ENCODE results near the gene ABAT. TPM values are rescaled to one million over a fixed set of nuclear protein-coding genes. Genes with fewer than 3 reads are reported as not detected.
A peak's percentile ranks its signal among the peaks of the same experiment; 100 is the strongest.

ABAT gene
- total and polyA plus RNA-seq, 4 donors = 4.4 to 14.0 (median 7.1) TPM

DNA sequence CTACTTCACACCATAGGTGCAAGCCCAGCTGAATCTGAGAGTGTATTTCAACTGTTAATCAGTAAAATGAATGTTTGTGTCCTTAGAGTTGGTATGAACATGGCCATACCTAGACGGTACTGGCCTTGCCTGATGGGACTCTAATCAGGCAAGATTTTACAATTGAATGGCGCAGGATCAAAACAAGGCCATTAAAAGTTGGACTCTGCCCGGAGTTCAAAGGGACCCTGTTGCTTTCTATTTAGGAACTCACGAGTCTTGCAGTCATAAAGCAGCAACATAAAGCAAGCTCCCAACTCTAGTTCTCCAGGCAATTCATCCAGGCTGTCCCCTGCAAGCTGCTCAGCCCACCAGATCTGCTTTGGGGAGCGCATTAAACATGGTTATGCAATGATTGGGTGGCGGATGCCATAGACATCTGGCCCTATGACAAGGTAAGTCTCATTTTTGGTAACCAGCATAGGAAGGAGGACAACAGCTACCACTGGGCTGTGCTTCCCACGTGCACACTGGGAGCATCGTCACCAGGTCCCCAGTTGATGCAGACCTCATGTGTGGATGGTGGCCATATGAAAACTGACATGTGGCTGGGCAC lies 114.3 kb downstream of the ABAT start:
- peak in 1 of 3 donors; percentile 11 for DNase-seq
- no peak overlapping the region for H3K4me3 ChIP-seq
- H3K36me3 ChIP-seq (ENCODE audit: control insufficient read depth in 4 of 4, insufficient read depth in 4 of 4, low read length in 4 of 4) = peaks cover 0 to 3% (median 0%) of the 10 kb centered on the region in 4 donors
- no peak overlapping the region for H3K27ac ChIP-seq (ENCODE audit: low read depth in 1 of 2, low read length in 1 of 2)
- H3K4me1 ChIP-seq (ENCODE audit: control insufficient read depth in 5 of 5, insufficient read depth in 5 of 5, low read length in 5 of 5) = no peaks in the 10 kb centered on the region
- H3K27me3 ChIP-seq (ENCODE audit: control insufficient read depth in 3 of 3, insufficient read depth in 3 of 3, low read length in 2 of 3) = no peaks in the 10 kb centered on the region
- no peak for TF ChIP-seq CTCF (IDR thresholded peaks at IDR 0.05; ENCODE audit: control extremely low read depth, extremely low read depth)
- no peak overlapping the region for H3K9ac ChIP-seq (ENCODE audit: insufficient read depth in 1 of 2, low read length in 2 of 2)
- H3K9me3 ChIP-seq (ENCODE audit: control insufficient read depth in 4 of 4, insufficient read depth in 3 of 4, low read length in 3 of 4) = no peaks in the 10 kb centered on the region
- 81 to 88% methylated on average over 8 of the region's 8 CpGs for WGBS, 2 donors
- ATAC-seq (ENCODE audit: insufficient read depth, low FRiP score) = no peak

DNA sequence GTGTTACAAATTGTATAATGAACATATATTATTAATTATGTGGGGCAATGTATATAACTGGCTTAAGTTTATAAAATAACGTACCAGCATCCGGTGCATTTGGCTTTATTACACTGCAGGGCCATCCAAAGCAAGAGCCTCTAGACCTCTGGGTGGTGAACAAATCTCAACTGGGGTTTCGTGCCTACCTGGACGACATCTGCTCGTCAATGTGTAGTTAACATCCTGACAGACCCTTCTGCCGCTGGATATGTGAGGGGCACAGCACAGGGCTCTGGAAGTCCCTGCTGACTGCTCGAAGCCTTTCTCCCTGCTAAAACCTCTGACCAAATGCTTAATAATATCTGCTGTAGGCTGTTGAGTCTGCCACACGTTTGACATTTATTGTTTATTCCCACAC lies 120.7 kb downstream of the ABAT start:
- no peak for TF ChIP-seq CTCF (IDR thresholded peaks at IDR 0.05; ENCODE audit: control extremely low read depth, extremely low read depth)
- Histone ChIP-seq H3K27me3 (ENCODE audit: control insufficient read depth in 3 of 3, insufficient read depth in 3 of 3, low read length in 2 of 3) (no peaks in the 10 kb centered on the region), H3K4me3 (no peak overlapping the region), H3K9ac (ENCODE audit: insufficient read depth in 1 of 2, low read length in 2 of 2) (no peak overlapping the region), H3K27ac (ENCODE audit: low read depth in 1 of 2, low read length in 1 of 2) (no peak overlapping the region), H3K9me3 (ENCODE audit: control insufficient read depth in 4 of 4, insufficient read depth in 3 of 4, low read length in 3 of 4) (no peaks in the 10 kb centered on the region), H3K4me1 (ENCODE audit: control insufficient read depth in 5 of 5, insufficient read depth in 5 of 5, low read length in 5 of 5) (peaks cover 8 to 22% (median 11%) of the 10 kb centered on the region in 5 donors), H3K36me3 (ENCODE audit: control insufficient read depth in 4 of 4, insufficient read depth in 4 of 4, low read length in 4 of 4) (peaks cover 0 to 5% (median 0%) of the 10 kb centered on the region in 4 donors)
- DNase-seq (no peak), ATAC-seq (ENCODE audit: insufficient read depth, low FRiP score) (no peak)
- WGBS, 2 donors = 92 to 93% methylated on average over 8 of the region's 8 CpGs

GRCh38 chr16:8795818-8796217 lies 121.4 kb downstream of the ABAT start:
- Histone ChIP-seq H3K27ac (ENCODE audit: low read depth in 1 of 2, low read length in 1 of 2) (no peak overlapping the region), H3K36me3 (ENCODE audit: control insufficient read depth in 4 of 4, insufficient read depth in 4 of 4, low read length in 4 of 4) (peaks cover 0 to 5% (median 0%) of the 10 kb centered on the region in 4 donors), H3K4me1 (ENCODE audit: control insufficient read depth in 5 of 5, insufficient read depth in 5 of 5, low read length in 5 of 5) (peaks cover 8 to 22% (median 11%) of the 10 kb centered on the region in 5 donors), H3K4me3 (no peak overlapping the region), H3K27me3 (ENCODE audit: control insufficient read depth in 3 of 3, insufficient read depth in 3 of 3, low read length in 2 of 3) (no peaks in the 10 kb centered on the region), H3K9ac (ENCODE audit: insufficient read depth in 1 of 2, low read length in 2 of 2) (no peak overlapping the region), H3K9me3 (ENCODE audit: control insufficient read depth in 4 of 4, insufficient read depth in 3 of 4, low read length in 3 of 4) (no peaks in the 10 kb centered on the region)
- ATAC-seq (ENCODE audit: insufficient read depth, low FRiP score) (no peak), DNase-seq (no peak)
- TF ChIP-seq CTCF (IDR thresholded peaks at IDR 0.05; ENCODE audit: control extremely low read depth, extremely low read depth) = no peak
- 94 to 98% methylated on average over 10 of the region's 10 CpGs for WGBS, 2 donors
